Natural killer cell (primary cell): ENCODE data around the gene SPOCK1. TPM values are rescaled to one million over a fixed set of nuclear protein-coding genes. Genes with fewer than 3 reads are reported as not detected.

ENCODE experiments used
- ATAC-seq, 3 donors: fragments of 150-1000 bp in 2 of 3; fragments of 200-7000 bp in 1 of 3; cut with Tn5 transposase; 1 replicate in 1 of 3; 2 replicates in 2 of 3; pipeline ENCODE4 v1.10.0; 2021; ENCODE audit warnings: mild to moderate bottlenecking in 2 of 3, moderate library complexity in 2 of 3
- DNase-seq, 2 donors: peaks; one replicate each; pipeline versions ENCODE4 v3.0.0 to v3.0.0-alpha.2; 2013 to 2021; ENCODE audit warnings: mixed read lengths in 1 of 2
- H3K27ac ChIP-seq: one replicate; pipeline ENCODE4 v1.5.1; 2013; ENCODE audit warnings: mild to moderate bottlenecking, low read length
- H3K27me3 ChIP-seq: one replicate; pipeline ENCODE4 v1.6.1; 2013; ENCODE audit warnings: low read length; ENCODE audit not compliant: control insufficient read depth, insufficient read depth
- H3K36me3 ChIP-seq: one replicate; pipeline ENCODE4 v1.6.1; 2013; ENCODE audit warnings: low read length; ENCODE audit not compliant: control insufficient read depth, insufficient read depth
- H3K4me1 ChIP-seq: one replicate; pipeline ENCODE4 v1.6.1; 2013; ENCODE audit warnings: low read length; ENCODE audit not compliant: control insufficient read depth, insufficient read depth
- H3K4me3 ChIP-seq: one replicate; pipeline ENCODE4 v1.5.1; 2013; ENCODE audit warnings: low read length
- H3K9me3 ChIP-seq: one replicate; pipeline ENCODE4 v1.6.1; 2013; ENCODE audit warnings: low read length; ENCODE audit not compliant: control insufficient read depth, insufficient read depth
- H3K27ac Mint-ChIP-seq, 2 donors: one replicate each; pipeline ENCODE4 v1.8.0; 2022; ENCODE audit warnings: mild to moderate bottlenecking in 2 of 2, mixed read lengths in 2 of 2, moderate library complexity in 1 of 2
- H3K27me3 Mint-ChIP-seq, 2 donors: one replicate each; pipeline ENCODE4 v1.8.0; 2022; ENCODE audit warnings: low read depth in 2 of 2, mixed read lengths in 2 of 2
- H3K36me3 Mint-ChIP-seq: one replicate; pipeline ENCODE4 v1.8.0; 2022; ENCODE audit warnings: mixed read lengths
- H3K4me1 Mint-ChIP-seq, 2 donors: one replicate each; pipeline ENCODE4 v1.8.0; 2022; ENCODE audit warnings: mixed read lengths in 2 of 2
- H3K4me3 Mint-ChIP-seq: one replicate; pipeline ENCODE4 v1.8.0; 2022; ENCODE audit warnings: mild to moderate bottlenecking, moderate library complexity, mixed read lengths
- H3K9me3 Mint-ChIP-seq, 2 donors: one replicate each; pipeline ENCODE4 v1.8.0; 2022; ENCODE audit warnings: mixed read lengths in 2 of 2
- CTCF ChIP-seq: fragments of 200-600 bp; IDR thresholded peaks from one replicate; pipeline ENCODE4 v1.8.0; 2022; ENCODE audit warnings: antibody characterized with exemption
- WGBS: methylation state at CpG from one replicate; pipeline ENCODE4 v1.1.7; 2013; ENCODE audit warnings: missing lambda C conversion rate; ENCODE audit not compliant: insufficient coverage; 5-methylcytosine and 5-hydroxymethylcytosine counted together
- intact Hi-C: fragments of 100-400 bp; cut with micrococcal nuclease; formaldehyde crosslinking; loops from one replicate; pipeline ENCODE4 v1.14.2; 2022
- total RNA-seq, 4 donors: library from RNA; stranded (reverse); fragments of 120-200 nt in 1 of 4; gene quantifications; one replicate each; pipeline versions ENCODE4 v1.2.3 to v1.2.4, GENCODE V29; 2013 to 2022

Gene SPOCK1
- total RNA-seq, 3 donors from 2014 or later (not counting 1 experiment from before 2014, with no cell fraction given) = 0.09 to 1.6 (median 0.61) TPM

- H3K27me3 ChIP-seq = no peaks in the 10 kb centered on the region
- intact Hi-C loops = no loop called here
- no peak for DNase-seq
- no peak overlapping the region for H3K4me3 ChIP-seq
- 85% methylated on average over 1 of the region's 1 CpG for WGBS
- Mint-ChIP-seq H3K27ac (no peak overlapping the region), H3K36me3 (no peaks in the 10 kb centered on the region), H3K9me3 (no peaks in the 10 kb centered on the region), H3K27me3 (peaks cover 0 to 7% of the 10 kb centered on the region in 2 donors), H3K4me1 (no peaks in the 10 kb centered on the region), H3K4me3 (no peak overlapping the region)
- no peak for TF ChIP-seq CTCF
- H3K27ac ChIP-seq = no peak overlapping the region
- no peak for ATAC-seq
- no peaks in the 10 kb centered on the region for H3K4me1 ChIP-seq
- no peaks in the 10 kb centered on the region for H3K9me3 ChIP-seq
- H3K36me3 ChIP-seq = no peaks in the 10 kb centered on the region
Observed at GRCh38 chr5:137367951-137368350, 131.2 kb downstream of the SPOCK1 start.

- no peak for TF ChIP-seq CTCF
- WGBS = 86% methylated on average over 3 of the region's 3 CpGs
- H3K27ac ChIP-seq = no peak overlapping the region
- H3K27me3 Mint-ChIP-seq = peaks cover 4 to 7% of the 10 kb centered on the region in 2 donors
- H3K4me1 Mint-ChIP-seq = no peaks in the 10 kb centered on the region
- no peaks in the 10 kb centered on the region for H3K27me3 ChIP-seq
- H3K9me3 Mint-ChIP-seq = no peaks in the 10 kb centered on the region
- ATAC-seq (no peak), DNase-seq (no peak)
- H3K36me3 Mint-ChIP-seq = no peaks in the 10 kb centered on the region
- H3K4me1 ChIP-seq = no peaks in the 10 kb centered on the region
- H3K4me3 ChIP-seq = no peak overlapping the region
- intact Hi-C loops = no loop called here
- H3K36me3 ChIP-seq = no peaks in the 10 kb centered on the region
- H3K4me3 Mint-ChIP-seq = no peak overlapping the region
- no peaks in the 10 kb centered on the region for H3K9me3 ChIP-seq
- H3K27ac Mint-ChIP-seq = no peak overlapping the region
Observed at GRCh38 chr5:137366526-137366925, 132.6 kb downstream of the SPOCK1 start.

DNA sequence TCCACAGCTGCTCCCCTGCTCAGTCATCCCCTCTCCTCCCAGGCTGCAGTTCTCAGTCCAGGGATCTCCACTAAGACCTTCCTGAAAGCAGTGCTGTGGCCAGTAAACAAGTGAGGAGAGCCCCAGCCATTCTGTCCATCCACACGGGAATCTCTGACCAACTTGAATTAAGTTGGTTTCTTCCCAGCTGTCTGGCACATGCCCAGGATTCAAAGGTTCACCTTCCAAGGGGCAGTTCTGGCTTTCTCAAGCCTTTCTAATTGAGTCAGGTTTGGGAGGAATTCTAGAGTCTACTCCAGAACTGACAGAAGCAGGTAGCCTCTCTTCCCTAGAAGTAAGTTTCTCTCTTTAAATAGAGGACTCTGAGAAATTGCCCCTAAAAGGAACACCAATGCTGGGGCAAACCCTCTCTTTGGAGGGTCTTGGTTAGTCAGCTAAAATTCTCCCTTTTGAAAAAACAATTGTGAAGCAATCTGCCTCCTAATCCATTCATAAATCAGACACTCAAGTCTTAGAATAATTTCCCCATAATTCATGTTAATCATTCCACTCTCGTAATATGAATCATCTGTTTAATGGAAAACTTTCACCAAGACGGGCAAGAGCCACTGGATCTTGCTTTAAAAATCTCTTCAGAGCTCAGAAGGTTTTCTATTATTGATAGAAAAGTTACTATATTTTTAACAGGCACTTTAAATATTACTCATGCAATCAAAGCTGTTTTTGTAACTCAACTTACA lies 133.8 kb downstream of the SPOCK1 start:
- H3K9me3 Mint-ChIP-seq = no peaks in the 10 kb centered on the region
- H3K27me3 Mint-ChIP-seq = peaks cover 7 to 15% of the 10 kb centered on the region in 2 donors
- no peak overlapping the region for H3K27ac Mint-ChIP-seq
- no peaks in the 10 kb centered on the region for H3K36me3 Mint-ChIP-seq
- Histone ChIP-seq H3K4me1 (no peaks in the 10 kb centered on the region), H3K9me3 (no peaks in the 10 kb centered on the region), H3K36me3 (no peaks in the 10 kb centered on the region), H3K27me3 (no peaks in the 10 kb centered on the region), H3K27ac (no peak overlapping the region), H3K4me3 (no peak overlapping the region)
- no peaks in the 10 kb centered on the region for H3K4me1 Mint-ChIP-seq
- H3K4me3 Mint-ChIP-seq = no peak overlapping the region
- ATAC-seq (no peak), DNase-seq (no peak)
- intact Hi-C loops = no loop called here
- no peak for TF ChIP-seq CTCF
- 75% methylated on average over 2 of the region's 3 CpGs for WGBS

GRCh38 chr5:137361280-137361679 lies 137.8 kb downstream of the SPOCK1 start:
- Mint-ChIP-seq H3K4me3 (no peak overlapping the region), H3K4me1 (no peaks in the 10 kb centered on the region), H3K9me3 (no peaks in the 10 kb centered on the region), H3K27ac (no peak overlapping the region), H3K36me3 (no peaks in the 10 kb centered on the region), H3K27me3 (peaks cover 2 to 25% of the 10 kb centered on the region in 2 donors)
- Histone ChIP-seq H3K27ac (no peak overlapping the region), H3K4me3 (no peak overlapping the region), H3K9me3 (no peaks in the 10 kb centered on the region), H3K36me3 (no peaks in the 10 kb centered on the region), H3K4me1 (no peaks in the 10 kb centered on the region), H3K27me3 (no peaks in the 10 kb centered on the region)
- no peak for DNase-seq
- 80% methylated on average over 1 of the region's 2 CpGs for WGBS
- intact Hi-C loops = no loop called here
- TF ChIP-seq CTCF = no peak
- no peak for ATAC-seq
